HG03565 (cell line): ENCODE results near the gene ADAM12.
"Not testable (repeated sequence)": the region's sequence is repeated elsewhere in the genome, so short reads cannot be mapped to it uniquely, and the experiment has no call there.

ENCODE experiments used
- ATAC-seq: cut with Tn5 transposase; IDR thresholded peaks from one replicate; pipeline ENCODE4 v1.9.1; 2021; ENCODE audit warnings: mild to moderate bottlenecking, moderate library complexity; ENCODE audit not compliant: unreplicated experiment

Gene ADAM12

DNA sequence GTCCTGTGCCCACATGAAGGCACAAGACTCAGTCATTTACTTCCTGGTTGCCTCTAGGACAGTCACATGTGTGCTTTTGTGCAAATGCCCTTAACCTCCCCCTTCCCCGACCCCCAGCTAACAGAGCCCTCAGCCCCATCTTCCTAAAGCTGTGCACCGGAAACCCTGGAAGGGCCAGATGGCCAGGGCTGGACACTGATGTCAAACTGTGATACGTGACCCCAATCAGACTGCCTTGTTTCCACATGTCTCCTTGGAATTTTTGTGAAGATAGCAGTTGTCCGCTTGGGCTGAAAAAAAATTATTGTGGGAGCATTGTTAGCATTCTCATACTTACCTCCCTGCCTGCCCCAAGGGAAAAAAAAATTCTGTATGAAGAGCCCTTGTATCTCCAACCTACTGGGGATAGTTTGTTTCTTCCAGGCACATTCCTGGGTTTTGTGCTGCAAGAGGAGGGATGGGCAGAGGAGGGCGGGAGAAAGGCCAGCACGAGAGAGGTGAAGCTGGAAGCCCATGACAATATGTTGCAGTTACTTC, 17.0 kb upstream of the ADAM12 start:
- ATAC-seq: no peak

DNA sequence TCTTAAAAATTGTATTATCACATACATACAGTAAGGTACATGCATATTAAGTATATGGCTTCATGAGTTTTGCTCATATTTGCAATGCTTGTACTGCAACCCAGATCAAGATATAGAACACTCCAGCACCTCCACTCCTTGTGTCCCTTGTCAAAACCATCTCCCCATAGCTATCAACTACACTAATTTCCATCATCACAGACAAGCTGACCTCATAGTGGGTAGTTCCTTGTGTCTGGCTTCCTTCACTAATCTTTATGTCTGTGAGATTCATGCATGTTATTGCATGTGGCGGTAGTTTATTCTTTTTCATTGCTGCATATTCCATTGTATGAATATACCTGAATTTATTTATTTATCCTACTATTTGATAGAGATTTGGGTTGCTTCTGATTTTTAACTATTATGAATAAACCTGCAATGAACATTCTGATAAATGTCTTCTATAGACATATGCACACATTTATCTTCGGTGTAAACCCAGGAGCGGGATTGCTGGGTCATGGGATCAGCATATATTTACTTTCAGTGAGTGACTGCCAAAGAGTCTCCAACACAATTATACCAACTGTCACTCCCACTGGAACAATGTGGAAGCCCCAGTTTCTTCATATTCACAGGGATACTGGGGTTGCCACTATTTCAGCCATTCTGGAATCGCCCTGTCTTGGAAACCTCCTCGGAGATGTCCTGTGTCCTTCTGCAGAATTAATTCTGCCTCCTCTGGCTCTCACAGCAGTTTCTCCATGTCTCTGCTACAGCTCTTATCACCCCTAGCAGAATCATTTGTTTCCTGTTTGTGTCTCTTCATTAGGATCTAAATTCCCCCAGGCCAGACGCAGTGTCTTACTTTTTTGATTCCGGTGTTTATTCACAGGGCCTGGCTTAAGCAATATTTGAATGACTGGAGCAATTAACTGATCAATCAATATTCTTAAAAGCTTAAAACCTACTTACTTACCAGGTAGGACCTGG, 14.7 kb upstream of the ADAM12 start:
- no peak for ATAC-seq

DNA sequence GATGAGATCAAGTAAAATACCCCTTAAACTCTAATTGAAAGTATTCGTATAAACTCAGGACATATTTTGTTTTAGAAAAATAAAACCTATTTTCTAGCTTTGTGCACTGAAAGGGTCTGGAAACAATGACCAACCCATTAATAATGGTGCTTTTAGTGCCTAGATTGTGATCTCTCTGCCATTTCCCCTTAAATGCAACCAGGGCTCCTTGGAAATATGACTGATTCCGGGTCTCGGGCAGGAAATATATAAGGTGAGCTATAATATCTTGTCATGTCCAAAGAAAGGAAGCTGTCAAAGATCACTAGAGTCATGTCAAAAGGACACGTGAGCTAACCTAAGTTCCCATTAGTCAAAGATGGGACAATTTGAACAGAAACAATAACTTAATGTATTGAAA, 12.4 kb upstream of the ADAM12 start:
- no peak for ATAC-seq

DNA sequence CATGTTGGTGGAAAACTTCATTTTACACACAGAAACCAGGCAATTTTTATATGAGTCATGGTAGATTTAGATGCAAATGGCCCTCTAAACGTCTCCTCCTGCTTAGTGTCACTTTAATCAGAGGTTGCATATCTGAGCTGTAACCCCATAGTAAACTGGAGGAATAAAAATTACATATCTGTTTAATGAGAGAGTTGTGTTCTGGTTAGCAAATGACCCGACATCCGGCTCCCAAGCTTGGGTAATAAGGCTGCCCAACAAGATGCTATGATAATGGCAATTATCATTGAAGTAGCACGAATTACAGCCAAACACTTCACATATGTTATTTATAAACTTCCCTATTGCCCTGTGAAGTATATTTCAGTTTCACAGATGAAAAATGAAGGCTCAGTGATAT, 10.6 kb upstream of the ADAM12 start:
- no peak for ATAC-seq

DNA sequence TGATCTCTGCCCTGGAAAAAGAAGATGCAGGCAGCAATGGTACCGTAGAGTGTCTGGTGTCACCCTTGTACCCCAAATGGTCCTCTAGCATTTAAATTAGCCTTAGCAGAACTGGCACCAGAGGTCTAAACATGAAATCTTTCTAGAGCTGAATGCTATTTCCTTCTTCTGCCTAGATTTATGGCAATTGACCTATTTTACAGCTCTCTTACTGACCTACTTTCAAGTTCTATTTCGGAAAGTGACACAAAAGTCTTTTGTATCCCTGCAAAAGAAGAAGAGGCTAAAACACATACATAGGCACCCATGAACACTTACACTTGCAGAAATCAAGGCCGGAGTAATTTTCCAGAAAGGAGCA, 10.1 kb upstream of the ADAM12 start:
- ATAC-seq: no peak

DNA sequence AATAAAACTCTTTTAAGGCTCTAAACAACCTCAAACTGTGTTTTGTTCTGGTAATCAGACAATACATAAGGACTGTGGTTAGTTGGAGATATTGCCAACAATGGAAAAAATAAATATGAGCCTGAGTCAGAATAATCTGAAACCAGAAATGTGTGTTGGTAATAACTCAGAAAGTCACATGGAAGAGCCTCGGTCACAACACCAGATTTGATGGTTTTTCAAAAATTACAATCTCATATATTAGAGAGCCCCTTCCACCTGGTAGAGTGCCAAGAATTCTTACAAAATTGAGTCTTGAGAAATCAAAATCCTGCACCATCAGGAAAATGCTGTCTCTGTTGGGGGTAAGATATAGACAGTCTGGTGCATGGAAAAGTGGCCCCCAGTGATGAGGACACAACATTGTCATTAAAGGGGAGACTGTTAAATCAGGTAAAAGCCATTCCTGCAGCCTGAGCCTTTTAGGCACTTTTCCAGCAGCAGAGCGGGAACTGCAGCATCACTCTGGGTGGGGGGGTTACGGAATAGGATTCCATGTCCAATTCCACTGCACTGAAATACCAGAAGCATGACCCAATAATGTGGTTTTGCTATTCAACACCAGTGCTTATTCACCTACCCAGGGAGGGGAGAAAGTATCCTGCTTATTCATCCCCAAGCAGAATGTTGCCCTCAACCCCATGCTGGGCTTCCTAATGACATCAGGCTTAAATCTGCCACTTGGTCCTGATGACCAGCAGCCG, 9.5 kb upstream of the ADAM12 start:
- no peak for ATAC-seq

DNA sequence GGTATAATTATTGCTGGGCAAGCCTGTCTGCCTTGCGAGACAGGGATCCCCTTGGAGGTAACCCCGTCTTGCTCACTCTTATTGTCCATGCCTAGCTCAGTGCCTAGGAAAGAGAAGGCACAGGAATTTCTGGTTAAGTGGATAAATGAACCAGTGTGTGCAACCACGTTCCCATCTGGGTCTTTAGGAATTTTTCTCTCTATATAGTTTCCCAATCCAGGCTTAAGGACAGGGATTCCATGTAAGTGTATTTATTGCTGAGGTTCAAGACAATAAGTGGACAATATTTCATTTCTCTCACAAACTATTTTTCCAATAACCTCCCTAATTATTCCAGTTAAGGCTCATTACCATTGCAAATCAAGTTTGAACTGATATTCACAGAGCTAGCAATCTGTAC, 8.9 kb upstream of the ADAM12 start:
- ATAC-seq: no peak

DNA sequence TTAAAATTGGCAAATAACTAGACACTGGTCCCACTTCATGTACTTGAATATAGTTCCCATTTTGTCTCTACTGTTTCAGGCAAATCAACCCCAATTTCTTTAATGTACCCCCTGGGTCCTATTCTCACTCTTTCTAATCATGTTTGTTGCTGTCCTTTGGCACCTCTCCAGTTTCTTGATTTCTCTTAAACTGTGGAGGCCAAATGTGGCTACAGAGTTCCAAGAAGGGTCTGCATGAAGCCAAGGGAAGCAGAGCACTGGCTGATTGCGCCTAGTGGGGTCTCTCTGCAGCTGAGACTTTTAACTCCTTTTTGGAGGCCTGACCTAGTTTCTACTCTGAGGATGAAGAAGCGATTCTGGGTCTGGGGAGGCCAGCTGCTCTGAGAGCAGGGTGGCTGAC, 6.7 kb upstream of the ADAM12 start:
- ATAC-seq: no peak

DNA sequence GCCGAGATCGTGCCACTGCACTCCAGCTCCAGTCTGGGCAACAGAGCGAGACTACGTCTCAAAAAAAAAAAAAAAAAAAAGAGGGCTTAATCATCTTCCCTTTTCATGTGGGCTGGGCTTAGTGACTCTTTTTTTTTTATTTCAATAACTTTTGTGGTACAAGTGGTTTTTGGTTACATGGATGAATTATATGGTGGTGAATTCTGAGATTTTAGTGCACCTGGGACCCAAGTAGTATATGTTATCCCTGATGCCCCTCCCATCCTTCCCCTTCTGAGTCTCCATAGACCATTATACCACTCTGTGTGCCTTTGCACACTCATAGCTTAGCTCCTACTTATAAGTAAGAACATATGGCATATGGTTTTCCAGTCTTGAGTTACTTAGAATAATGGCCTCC, 4.8 kb upstream of the ADAM12 start:
- no peak for ATAC-seq

DNA sequence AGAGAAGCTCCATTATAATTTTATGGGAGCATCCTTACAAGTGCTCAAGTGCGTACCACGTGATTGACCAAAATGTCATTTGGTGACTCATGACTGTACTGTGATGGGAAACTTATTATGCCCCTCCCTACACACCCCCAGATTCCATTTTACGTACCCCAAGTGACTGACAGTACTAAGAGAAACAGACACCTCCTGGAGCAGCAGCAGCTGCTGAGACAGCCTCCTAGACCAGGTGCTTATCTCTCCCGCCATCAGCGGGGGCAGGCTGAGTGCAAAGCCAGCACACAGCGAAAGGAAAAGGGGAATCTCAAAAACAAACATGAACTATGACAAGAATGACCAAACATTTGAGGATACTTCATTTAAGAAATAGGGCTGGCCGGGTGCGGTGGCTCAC, 4.2 kb upstream of the ADAM12 start:
- ATAC-seq: no peak

DNA sequence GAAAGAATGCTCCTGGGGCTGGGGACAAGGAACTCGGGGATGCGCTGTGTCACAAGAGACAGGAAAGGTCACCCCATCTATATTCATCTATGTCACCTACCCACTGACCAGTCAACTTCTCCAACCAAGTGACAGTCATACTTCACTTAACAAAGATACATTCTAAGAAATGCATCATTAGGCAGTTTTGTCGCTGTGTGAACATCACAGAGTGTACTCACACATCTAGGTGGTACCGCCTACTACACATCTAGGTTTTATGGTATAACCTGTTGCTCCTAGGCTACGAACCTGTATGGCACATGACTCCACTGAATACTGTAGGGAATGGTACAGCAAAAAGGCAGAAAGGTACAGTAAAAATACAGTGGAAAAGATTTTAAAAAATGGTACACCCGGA, 3.8 kb upstream of the ADAM12 start:
- ATAC-seq: no peak

DNA sequence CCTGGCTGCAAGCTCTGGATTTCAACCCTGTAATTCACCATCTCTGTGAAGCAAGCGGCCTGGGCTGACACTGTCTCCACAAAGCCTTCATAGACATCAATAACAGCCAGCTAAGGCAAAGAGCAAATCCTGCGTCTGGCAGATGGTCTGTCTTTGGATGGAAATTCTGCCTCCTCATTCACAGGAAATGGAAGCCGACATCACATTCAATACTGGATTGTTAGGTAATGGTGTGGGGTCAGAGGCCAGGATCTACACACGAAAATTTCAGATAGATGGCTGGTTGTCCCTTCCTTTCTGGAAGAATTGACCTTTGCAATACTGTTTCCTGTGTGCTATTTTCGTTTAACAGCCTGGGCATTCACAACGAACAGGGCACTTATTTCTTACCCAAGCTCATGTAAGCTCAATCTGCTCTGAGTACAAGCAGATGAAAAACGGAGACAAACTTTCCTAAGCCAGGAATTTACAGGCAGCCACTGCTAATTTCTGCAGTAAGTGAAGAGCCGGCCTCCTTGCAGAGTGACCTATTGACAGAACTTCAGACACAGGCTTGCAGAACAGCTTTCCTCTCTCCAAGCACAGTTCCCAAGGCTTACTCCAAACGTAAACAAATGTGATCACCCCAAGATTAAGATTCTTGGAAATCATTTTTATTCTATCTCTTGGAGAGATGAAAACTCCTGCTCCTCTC, 3.1 kb upstream of the ADAM12 start:
- no peak for ATAC-seq

DNA sequence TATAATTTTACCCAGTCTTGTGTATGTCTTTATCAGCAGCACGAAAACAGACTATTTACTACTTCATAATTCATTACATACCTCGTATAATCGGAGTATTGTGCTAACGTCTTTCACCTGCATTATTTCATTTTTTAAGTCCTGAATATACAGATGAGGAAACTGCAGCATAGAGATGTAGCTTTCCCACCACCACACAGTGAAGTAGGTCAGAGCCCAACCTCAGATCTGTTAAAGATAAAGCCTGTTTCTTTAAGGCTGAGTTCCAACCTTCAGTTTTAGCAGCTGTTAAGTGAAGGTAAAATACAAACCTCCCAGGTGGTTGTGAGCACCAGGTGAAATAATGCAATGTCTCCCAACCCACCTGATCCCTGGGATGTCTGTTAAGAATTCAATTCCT, 2.0 kb upstream of the ADAM12 start:
- ATAC-seq: no peak

DNA sequence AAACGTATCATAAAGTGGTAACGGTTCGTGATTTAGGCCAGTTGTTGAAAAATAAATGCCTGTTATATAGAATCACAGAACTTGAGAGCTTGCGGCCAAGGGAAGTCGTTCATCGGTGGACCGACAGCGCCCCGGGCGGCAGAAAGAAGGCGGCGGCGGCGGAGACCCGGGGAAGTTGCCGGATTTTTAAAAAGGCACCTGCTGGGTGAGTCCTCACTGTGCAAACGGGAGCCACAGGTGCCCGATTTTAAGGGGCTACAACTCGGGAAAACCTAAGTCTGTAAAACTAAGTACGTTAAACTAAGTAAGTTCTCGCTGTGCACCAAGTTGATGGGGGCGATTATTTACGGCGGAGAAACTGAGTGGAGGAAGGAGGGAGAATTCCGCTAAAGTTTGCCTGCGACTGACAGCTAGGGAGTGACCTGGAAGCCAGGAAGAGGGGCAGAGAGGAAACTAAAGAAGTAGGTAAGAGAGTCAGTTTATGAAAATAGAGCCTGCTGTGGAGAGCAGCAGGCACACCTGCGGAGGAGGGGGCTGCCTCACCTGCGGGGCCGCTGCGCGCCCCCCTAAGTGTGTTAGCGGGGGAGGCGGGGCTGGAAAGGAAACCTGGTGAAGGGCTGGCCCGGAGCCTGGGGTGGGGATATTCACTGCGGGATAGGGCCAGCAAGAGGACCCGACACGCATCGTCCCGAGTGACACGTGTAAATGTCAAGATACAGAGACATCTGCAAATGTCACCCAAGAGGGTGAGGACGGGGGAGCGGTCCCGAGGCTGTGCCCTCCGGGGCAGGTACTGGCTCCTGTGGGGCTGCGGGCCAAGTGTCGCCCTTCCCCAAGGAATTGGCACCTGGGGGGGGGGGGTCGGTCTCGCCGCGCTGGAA, 996 bp downstream of the ADAM12 start:
- no peak for ATAC-seq

DNA sequence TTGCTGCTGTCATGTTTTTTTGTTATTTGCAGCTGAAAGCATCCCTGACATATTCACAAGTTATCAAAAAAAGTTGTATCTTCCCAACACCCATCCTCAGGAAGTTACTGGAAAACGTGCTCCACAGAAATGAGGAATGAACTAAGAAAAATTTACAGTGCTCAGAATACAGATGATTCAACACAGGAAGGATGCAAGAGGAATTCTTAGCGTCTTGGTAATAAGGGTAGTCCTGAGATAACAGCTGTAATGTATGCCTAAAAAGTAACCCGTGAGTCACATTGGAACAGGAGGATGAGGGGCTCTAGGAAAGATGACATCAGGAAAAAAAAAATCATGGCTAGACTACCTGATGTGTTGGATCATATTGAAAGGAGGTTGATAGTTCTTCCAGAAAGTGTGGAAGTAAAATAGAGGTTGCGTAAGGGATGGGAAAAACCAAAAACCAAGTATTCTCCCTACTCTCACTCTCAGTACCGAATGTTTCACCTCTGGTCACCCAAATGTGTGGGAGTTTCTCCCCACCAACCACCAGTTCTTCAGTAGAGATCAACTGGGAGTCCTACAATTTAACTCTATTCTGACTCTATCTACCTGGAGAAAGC, 3.9 kb downstream of the ADAM12 start:
- ATAC-seq: no peak

DNA sequence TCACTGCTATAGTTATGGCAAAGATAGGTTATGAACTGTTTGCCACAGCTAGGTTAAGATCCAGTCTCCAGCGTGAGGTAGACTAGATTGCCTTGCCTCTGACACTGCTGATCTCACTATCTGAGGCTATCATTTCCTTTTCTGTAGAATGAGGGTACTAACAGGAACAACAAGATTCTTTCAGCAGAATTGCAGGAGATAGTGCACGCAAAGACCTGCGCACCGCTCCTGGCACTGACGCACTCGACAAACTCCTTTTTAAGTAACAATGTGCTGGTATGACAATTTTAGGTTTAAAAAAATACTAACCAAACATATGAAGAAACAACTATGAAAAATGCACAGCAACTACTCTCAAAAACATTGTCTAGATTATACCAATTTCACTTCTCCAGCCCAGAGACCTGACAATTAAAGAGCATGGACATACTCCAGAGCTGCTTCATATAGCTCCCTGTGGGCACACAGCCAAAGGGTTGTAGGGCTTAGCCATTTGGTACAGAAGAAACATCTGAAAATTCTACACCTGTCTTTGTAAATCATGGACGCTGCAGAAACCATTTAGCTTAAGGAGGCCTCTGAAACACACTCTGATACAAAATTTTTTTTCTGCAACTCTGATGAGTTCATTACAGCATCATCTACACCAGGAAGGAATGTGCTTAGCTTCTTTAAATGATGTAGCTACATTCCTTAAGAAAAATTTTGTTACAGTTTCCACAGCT, 7.8 kb downstream of the ADAM12 start:
- no peak for ATAC-seq

DNA sequence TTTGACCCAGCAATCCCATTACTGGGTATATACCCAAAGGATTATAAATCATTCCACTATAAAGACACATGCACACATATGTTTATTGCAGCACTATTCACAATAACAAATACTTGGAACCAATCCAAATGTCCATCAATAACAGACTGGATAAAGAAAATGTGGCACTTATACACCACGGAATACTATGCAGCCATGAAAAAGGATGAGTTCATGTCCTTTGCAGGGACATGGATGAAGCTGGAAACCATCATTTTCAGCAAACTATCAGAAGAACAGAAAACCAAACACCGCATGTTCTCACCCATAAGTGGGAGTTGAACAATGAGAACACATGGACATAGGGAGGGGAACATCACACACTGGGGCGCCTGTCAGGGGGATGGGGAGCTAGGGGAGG, 9.1 kb downstream of the ADAM12 start:
- ATAC-seq: not testable (repeated sequence)

DNA sequence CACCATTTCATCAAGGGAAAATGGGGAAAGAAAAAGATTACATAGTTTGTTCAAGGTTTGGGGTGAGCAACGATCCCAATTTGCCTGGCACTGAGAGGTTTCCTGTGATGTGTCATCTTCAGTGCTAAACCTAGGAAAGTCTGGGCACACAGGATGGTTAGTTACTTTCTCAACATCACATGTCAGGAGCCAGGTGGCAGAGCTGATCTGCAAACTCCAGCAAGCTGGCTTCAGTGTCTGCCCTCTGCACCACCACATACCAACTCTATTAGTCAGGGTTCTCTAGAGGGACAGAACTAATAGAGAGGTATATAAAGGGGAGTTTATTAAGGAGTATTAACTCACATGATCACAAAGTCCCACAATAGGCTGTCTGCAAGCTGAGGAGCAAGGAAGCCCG, 11.3 kb downstream of the ADAM12 start:
- no peak for ATAC-seq

DNA sequence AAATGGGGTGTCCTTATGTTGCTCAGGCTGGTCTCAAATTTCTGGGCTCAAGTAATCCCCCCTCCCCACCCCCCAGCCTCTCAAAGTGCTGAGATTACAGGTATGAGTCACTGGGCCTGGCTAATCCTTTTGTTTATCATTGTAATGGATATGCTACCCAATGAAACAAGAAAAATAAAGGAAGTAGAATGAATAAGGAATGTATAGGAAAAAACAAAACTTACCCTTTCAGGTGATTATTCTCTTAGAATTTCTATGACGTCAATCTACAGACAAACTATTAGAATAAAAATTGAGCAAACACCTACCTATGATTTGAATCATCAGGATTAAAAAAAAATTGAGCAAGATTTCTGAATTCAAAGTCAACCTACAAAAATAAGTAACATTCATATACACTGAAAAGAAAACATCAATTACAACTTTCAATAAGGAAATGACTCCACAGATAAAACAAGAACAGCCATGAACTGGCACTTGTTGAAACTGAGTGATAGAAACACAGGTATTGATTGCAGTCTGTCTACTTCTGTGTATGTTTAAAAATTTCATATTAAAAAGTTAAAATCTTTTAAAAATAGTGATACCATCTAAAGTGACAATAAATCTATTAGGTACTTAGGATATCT, 12.2 kb downstream of the ADAM12 start:
- no peak for ATAC-seq
